HG03575 (cell line): ENCODE data around the gene CBLIF.
"Not testable (repeated sequence)": the region's sequence is repeated elsewhere in the genome, so short reads cannot be mapped to it uniquely, and the experiment has no call there.

Experiments used
- ATAC-seq: cut with Tn5 transposase; IDR thresholded peaks from one replicate; pipeline ENCODE4 v1.9.1; 2021; ENCODE audit not compliant: unreplicated experiment, insufficient number of reproducible peaks, low FRiP score; ENCODE audit errors: extremely low read depth

Gene CBLIF

DNA sequence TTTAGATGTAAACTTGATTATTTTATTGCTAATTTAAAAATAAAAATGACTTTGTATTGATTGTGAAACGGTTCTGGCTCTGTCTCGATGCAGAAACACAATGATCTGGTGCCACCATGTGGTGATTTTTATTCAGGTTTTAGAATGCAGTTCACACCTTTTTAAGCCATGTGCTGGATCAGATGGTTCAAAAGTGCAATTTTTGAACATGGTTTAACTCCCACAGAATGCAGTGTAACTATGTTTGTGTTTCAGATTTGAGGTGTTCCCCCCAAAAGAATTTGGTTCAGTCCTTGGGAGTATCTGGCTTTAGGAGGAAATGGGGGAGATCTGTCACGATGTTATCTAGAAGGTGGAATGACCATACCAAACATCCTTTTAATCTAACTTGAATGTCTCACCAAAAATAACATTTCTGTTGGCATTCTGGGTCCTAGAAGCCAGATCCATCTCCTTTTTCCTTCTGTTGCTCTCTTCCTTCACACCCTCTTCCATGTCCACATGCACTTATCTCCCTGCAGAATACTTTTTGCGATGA is 42.6 kb downstream of the CBLIF start:
- ATAC-seq: no peak

DNA sequence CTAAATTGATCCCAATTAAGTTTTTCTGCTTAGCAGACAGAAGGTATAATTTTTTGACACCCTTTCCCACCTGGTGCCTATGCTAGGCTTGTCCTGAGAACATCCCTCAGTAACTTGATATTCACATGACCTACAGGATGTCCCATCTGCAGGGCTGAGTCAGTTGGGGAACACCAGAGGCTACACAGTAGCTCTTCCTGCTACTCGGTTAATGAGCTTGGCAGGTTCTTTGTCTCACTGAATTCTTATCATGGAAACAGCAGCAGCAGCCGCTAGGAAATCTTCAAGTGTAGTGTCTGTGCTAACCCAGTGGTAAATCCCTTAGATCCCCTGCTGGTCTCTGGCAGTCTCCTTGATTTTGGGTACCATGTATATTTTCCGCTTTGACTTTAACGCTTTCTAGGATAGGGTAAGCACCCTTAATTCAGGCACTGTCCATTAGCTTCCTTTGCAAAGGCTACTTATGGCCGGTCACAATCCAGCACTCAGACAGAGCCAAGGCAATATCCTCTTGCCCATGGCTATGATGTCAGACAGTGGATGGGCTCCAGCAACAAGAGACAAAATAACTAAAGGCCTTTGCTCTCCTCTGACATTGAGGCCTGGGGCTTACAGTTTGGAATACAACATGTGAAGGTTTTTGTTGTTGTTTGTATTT is 43.2 kb downstream of the CBLIF start:
- no peak for ATAC-seq

DNA sequence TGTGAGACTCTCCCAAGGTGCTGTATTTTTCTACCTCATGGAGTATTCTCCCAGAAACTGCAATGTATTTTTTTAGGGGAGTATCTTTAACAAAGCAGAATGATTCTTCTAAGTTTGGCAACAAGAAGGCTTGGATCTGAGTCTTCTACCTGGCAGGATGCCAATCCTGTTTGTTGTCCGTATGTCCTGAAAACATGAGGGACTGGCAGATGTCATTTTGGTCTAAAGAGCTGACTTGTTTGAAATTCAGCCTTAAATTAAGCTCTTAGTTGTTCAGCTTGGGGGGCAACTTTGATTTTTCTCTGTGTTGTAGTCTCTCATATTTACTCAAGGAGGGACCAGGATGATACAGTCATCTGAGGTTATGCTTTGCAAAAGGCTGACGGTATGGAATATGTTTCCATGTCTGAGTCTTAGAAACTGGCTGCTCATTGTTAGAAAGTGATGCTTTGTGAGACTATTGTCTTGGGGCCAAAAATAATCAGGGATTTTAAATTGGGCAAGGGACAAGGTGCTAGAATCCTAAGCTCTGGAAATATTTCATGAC is 44.1 kb downstream of the CBLIF start:
- no peak for ATAC-seq

DNA sequence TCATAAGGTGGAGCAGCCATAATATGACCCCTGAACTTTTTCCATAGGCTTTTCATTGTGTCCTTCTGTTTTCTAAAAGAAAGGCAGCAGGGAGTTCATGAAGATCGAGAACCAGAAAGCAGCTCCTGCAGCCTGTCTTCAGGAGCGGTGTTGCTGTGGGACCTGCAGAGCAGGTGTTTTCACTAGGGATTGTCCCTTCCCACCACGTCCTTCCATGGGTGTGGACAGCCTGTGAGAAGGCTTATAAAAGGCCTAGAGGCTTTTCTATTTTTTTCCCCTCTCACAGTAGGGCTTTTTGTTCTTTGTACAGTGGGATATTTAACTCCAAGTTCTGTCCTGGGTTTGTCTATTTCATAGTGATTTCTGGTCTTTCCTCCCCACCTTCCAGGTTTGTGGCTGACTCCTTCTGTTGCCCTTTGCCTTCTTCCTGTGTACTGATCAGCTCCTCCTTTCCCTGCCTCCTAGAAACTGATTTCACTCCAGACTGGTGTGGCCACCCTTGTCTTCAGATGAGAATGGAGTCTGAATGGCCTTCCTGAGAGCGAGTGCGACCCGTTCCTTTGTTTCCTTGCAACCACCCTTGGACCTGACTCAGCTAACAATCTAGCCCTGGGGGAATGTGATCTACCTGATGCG is 44.8 kb downstream of the CBLIF start:
- no peak for ATAC-seq

DNA sequence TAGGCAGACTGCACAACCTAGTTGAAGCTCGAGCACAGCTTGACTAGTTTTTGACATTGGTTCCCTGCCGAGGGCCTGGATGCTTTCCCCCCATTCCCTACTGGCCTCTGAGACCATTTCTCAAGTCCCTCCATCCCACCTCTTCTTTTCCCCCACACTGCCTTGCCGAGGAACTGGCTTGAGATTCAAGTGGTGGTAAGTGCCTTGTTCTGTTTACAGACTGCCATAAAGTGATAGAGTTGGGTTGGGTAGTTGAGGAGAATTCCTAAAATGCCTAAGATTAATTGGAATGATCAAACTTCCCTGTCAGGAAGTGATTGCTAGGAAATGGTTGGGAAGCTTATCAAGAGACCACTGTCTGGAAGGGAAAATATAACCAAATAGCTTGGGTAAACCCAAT is 50.9 kb downstream of the CBLIF start:
- no peak for ATAC-seq

DNA sequence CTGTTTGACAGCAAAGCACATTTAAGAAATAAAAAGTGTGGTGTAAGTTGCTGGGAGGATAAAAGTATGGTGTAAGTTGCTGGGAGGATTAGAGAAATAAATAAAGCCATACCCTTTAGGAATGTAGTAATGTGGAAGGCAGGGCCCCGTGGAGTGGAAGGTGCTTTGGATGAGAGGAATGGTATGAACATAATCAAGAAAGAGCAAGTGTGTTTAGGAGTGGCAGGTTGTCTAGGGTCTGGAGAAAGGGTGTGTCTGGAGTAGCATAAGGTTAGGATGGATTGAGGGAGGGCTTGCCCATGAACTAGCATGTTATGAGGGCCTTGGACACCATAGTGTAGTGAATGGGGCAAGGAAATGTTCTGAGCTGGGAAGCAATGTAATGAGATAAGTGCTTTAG is 52.8 kb downstream of the CBLIF start:
- ATAC-seq: no peak

DNA sequence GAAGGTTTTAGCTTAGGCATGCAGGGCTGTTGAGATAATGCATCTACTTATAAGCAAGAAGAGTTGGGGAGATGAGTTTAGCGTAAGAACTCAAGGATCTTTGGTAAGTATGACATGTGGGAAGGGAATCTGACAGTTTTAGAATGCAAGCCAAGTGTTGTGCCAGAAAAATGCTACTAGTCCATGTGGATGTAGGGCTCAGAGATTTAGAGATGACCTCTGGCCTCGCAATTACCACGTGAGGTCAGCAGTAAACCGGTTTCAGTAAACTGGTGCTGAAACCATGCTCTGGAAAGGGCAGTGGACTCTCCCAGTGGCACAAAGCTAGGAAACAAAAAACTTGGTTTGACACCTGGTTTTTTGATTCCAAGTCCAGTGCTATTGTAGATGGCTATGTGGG is 53.7 kb downstream of the CBLIF start:
- ATAC-seq: no peak

DNA sequence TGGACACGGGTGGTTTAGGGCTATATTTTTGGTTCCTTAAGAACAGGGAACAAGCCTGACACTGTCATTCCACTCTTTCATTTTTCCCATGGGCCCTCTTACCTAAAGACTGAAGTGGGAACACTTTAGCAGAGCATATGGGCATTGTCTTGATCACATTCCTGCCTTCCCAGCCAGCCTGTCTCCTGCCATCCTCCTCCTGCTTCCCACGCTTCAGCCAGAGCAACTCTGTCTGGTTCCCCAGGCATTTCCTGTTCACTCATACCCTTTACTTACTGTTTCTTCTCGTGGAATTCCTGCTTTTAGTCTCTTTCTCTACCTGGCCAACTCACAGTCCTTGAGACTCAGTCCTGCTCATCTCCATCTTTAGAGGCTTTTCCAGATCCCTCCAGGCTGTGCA is 57.5 kb downstream of the CBLIF start:
- ATAC-seq: no peak

DNA sequence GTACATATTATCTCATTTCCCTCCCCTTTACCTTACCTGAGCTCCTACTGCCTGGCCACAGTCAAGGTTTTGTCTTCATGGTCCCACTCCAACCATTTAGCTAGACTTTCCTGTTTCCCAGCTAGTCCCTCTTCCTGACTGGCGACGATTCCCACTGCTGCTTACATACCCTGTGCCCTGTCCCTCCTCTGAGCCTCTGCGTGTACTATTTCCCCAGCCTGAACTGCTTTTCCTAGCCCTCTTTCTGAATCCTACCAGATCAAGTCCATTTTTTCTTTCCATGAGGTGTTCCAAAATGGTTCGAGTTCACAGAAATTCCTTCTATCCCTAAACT is 58.1 kb downstream of the CBLIF start:
- ATAC-seq: no peak

DNA sequence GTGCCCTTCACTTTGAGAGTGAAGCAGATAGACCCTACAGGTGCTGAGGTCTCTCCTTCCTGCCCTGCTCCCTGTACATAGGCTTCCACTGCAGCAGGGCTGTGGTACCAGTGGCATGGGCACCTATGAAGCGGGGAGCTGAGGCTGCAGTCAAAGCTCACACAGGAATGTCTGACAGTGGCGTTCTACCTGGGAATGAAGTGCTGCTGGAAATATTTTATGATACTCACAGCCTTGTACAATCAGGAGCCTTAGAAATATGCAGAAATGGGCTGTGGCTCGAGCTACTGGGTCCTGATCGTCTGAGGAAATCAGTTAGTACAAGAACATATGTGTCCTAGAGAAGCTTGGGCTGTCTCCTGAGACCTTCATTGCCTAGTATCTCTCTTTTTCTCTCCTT is 59.5 kb downstream of the CBLIF start:
- no peak for ATAC-seq

DNA sequence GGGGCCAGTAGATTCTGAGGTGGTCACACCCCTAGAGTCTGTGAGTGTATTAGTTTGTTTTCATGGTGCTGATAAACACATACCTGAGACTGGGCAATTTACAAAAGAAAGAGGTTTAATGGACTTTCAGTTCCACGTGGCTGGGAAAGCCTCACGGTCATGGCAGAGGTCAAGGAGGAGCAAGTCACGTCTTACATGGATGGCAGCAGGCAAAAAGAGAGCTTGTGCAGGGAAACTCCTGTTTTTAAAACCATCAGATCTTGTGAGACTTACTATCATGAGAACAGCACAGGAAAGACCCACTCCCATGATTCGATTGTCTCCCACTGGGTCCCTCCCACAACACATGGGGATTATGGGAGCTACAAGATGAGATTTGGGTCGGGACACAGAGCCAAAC is 60.9 kb downstream of the CBLIF start:
- ATAC-seq: not testable (repeated sequence)

DNA sequence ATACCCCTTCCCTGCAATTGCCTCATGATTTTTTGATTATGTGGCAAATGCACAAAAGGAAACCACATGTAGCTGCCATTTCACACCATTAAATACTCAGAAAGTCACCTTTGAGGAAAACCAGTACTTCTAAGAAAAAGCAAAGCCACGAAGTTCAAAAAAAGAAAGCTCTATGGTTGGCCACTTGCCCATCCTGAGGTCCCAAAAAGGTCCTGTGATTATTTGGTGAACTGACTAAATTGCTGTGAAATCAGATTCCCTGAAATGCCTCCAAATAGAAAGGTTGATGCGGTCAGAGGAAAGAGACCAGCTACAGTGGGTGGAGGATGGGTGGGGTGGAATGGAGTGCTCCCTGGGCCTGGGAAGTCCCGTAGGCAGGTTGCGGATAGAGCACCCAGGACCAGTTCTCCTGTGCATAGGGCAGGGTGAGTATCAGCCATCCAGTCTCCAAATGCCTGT is 61.6 kb downstream of the CBLIF start:
- ATAC-seq: no peak

DNA sequence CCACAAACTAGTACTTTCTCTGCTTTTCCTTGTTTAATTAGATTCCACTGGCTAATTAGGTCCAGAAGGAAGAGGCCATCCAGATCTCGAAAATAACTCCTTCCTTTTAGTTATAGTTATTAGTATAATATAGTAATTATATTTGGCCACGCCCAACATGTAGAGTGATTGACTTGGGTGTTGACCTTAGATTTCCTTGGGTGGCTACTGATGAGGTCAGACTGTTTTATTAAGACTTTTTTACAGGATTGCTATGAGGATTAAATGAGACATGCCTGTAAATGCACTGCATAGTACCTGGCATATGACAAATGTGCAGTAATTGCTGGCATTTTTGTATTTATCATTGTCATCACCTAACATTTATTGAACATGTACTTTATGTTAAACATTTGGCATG is 63.2 kb downstream of the CBLIF start:
- ATAC-seq: no peak

DNA sequence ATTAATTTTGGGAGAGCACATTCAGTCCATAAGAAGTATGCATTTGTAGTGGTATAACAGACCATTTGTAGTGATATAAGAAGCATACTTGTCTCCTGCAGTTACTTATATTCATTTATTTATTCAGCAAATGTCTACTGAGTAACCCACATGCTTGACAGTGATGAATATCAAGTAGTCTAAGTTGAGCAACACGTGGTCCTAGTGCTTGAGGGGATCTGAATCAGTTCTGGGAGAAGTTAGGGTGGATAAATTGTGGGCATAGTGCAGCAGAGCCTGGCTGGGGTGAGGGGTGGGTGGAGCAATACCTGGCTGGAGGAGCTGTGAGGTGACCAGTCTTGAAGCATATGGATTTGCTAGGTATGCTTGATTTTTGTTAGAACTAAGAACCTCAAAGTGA is 65.8 kb downstream of the CBLIF start:
- ATAC-seq: no peak
